Measurements from ENCODE around the gene KIF24.
"Not testable (repeated sequence)": the region's sequence is repeated elsewhere in the genome, so short reads cannot be mapped to it uniquely, and the experiment has no call there.

The KIF24 gene, protein sequence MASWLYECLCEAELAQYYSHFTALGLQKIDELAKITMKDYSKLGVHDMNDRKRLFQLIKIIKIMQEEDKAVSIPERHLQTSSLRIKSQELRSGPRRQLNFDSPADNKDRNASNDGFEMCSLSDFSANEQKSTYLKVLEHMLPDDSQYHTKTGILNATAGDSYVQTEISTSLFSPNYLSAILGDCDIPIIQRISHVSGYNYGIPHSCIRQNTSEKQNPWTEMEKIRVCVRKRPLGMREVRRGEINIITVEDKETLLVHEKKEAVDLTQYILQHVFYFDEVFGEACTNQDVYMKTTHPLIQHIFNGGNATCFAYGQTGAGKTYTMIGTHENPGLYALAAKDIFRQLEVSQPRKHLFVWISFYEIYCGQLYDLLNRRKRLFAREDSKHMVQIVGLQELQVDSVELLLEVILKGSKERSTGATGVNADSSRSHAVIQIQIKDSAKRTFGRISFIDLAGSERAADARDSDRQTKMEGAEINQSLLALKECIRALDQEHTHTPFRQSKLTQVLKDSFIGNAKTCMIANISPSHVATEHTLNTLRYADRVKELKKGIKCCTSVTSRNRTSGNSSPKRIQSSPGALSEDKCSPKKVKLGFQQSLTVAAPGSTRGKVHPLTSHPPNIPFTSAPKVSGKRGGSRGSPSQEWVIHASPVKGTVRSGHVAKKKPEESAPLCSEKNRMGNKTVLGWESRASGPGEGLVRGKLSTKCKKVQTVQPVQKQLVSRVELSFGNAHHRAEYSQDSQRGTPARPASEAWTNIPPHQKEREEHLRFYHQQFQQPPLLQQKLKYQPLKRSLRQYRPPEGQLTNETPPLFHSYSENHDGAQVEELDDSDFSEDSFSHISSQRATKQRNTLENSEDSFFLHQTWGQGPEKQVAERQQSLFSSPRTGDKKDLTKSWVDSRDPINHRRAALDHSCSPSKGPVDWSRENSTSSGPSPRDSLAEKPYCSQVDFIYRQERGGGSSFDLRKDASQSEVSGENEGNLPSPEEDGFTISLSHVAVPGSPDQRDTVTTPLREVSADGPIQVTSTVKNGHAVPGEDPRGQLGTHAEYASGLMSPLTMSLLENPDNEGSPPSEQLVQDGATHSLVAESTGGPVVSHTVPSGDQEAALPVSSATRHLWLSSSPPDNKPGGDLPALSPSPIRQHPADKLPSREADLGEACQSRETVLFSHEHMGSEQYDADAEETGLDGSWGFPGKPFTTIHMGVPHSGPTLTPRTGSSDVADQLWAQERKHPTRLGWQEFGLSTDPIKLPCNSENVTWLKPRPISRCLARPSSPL (N-terminal part only)

DNA sequence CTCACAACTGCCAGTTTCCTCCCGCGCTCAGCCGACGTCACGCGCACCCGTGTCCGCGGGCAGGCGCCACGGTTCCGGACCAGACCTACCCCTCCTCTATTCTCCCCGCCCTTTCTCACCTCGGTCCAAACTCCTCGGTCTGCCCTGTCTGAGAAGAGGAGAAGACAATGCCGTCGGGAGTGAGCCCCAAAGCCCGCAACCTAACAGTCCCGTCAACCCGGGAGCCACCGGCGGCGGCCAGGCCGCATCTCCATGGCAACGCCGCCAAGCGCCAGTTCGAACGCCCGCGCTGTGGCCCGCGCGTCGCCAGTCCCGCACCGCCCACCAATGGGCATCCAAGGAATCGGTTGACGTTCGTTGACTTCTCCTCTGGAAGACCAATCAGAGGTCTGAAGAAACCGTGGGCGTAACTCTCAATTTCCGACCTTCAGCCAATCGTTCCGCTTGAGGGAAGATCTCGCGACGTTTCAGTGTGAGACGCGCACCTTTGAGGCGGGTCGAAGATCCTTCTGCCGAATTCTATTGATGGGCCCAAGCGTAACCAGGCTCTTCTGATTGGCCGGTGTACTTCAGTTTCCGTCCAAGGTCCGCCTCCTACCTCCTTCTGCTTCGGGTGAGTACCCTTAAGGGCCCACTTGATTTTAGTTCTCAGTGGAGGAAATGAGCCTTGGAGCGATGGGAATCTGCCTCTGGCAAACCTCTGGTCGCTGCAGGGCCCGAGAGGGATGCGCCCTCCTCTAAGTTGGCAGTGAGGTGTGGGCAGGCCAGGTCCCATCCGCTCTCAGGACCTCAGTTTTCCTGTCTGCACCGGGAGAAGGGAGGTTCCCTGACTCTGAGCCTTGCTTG lies at the start of gene KIF24, which contains the start of gene NUDT2:
TSS of gene KIF24 (minus strand) at position 282 of the 846 bp plus-strand sequence. CDS start 17,922 bp downstream, outside the sequence.
TSS of gene NUDT2 (plus strand) at position 583 of the 846 bp plus-strand sequence. CDS start 9,471 bp downstream, outside the sequence.
- peak; percentile 90 for DNase-seq

- DNase-seq, result no peak
Observed at GRCh38 chr9:34378376-34379060, 49.5 kb upstream of the KIF24 start.

DNA sequence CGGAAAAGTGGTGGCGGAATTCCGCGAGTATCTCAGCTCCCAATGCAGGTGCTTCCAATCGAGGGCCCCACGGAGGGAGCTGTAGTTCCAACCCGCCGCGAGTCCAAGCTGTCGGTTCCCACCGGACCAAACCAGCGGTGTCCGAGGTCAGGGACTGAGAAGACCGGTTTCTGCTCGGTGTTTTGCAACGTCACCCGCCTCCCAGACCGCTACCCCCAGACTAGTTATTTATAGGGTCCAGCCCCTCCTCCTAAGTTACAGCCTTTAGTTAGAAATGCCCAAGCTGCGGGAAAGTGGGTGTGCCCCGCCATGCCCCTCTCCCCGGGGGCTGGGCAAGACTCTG lies 48.3 kb upstream of the KIF24 start:
- DNase-seq, result no peak

DNA sequence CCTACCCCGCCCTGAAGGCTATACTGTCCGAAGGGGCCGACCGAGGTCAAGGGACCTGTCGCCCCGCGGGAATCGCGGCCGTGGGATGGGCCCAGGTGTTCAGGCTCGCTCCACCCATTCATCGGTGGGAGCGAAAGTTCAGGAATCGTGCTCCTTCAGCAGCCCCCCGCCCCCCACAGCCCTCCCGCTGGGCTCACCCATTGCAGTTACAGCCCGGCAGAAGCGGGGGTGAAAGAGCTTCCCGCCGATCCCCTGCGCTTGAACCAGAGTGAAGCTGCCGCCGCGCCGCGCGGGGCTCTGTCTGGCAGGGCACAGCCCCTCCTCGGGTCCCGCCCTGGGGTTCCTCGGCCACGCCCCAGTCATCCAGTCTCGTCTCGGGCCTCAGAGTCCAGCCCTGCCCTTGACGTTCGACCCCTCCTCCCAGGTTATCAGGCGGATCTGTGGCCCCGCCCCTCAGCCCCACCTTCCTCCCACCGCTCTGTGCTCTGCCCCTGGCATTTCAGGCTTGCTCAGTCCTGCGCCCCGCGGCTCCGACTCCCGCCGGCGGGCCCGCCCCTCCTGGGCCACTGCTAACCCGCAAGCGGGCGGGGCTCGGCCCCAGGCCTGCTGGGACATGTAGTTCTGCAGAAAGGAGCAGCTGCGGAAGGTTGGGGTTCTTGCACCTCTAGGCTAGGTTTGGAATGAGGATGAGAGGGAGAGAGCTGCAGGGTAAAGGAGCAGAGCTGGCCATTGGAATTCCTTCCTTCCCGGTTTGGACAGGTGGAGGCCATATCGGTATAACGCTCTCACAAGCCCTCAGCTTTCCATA lies 47.7 kb upstream of the KIF24 start, which contains the start of gene MYORG:
TSS of gene MYORG (minus strand) at position 303 of the 808 bp plus-strand sequence. CDS start 3,955 bp downstream, outside the sequence.
- DNase-seq, result peak; percentile 98

GRCh38 chr9:34375901-34376595 lies 47.0 kb upstream of the KIF24 start:
- DNase-seq, result peak; percentile 44

DNA sequence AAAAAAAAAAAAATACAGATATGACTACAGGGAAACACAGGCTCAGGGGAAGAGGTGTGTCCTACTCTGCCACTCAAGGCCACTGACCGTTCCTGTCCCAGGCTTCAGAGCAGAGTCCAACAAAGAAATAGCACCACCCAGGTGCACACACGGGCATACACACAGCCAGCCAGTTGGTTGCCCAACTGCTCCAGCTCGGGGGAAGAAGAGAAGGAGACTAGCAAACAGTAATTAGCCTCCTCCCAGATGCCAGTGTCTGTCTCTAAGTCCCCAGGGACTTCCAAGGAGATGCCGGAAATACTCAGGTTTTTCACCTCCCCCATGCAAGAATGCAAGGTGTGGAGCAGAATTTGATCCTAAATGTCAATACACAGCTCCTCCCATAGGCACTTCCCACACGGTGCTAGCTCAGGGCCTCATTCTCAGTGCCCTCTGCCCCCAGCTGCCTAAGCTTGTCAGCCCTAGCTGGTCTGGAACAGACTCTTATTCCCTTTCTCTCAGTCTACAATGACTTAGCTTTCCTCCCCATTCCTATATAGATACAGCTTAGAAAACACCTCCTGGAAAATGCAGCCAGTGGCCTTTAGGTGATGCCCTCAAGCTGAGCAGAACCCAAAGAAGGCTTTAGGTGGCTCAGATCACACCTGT lies 46.0 kb upstream of the KIF24 start:
- DNase-seq, result no peak

GRCh38 chr9:34374339-34374738 lies 45.3 kb upstream of the KIF24 start:
- DNase-seq, result no peak

GRCh38 chr9:34373749-34374148 lies 44.7 kb upstream of the KIF24 start:
- no peak for DNase-seq

DNA sequence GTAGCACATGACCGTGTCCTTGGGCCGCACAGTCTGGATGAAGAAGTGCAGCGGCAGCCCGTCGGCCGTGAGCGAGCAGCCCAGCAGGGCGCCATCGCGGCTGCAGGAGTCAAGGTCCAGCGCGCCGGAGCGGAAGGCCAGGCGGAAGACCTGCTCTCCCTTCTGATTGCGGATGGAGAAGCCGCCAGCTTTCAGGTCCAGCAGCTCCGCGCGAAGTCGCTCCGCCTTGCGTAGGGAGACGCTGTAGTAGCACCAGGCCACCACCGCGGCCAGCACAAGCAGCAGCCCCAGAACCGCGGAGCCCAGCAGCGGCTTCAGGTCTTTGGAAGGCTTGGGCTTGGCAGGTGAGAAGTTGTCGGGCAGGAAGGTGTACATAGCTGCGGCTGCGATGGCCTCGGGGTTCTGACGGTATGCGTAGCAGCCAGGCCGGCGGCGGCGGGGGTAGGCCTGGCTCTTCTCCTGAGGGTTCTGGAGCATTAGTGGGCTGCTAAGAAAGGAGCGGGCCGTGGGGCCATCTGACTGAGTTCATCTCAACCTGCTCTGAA lies 43.5 kb upstream of the KIF24 start:
- no peak for DNase-seq

GRCh38 chr9:34371886-34372466 lies 42.9 kb upstream of the KIF24 start:
- no peak for DNase-seq

GRCh38 chr9:34370970-34371880 lies 42.2 kb upstream of the KIF24 start:
- peak; percentile 29 for DNase-seq

DNA sequence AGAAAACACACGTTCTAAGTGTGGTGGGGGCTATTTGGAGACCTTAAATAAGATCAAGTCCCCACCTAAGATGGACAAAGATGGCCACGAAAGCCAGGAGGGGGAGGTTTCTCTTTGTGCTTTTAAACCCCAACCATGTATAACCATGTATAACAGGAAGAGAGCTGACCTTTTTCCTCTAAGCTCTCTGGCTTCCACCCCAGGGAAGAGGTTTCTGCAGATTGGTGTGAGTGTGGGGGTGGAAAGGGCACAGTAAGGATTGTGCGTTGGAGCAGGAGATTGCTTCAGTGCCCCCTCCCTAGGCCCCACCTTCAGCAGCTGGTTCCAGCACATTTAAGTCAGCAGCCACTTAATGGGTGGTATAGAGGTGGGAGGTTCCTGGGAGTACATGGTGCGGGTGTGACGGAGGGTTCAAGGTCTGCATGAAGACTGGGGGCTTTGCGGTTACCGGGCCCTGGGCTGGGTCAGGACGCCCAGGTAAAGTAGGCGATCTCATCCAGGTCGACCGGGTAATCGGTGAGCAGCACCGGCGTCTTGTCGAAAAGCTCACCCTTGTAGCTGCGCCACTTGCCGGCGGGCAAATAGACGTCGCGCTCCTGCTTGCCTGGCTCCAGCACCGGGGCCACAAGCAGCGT lies 41.4 kb upstream of the KIF24 start:
- no peak for DNase-seq

DNA sequence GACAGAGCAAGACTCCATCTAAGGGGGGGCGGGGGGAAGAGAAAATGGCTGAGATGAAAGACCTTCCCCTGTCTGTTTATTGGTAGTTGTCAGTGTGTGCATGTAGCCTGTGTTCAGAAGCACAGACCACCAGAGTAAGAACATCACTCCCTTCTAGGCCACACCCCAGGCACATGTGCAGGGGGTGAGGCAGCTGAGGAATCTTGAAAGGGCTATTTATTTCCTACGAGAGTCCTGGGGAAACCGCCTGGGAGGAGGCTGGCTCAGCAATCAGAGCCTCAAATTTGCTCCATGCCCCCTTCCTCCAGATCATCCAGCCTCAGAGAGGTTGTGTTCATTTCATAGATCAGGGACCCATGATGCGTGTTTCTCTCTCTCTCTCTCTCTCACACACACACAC lies 40.6 kb upstream of the KIF24 start:
- no peak for DNase-seq

DNA sequence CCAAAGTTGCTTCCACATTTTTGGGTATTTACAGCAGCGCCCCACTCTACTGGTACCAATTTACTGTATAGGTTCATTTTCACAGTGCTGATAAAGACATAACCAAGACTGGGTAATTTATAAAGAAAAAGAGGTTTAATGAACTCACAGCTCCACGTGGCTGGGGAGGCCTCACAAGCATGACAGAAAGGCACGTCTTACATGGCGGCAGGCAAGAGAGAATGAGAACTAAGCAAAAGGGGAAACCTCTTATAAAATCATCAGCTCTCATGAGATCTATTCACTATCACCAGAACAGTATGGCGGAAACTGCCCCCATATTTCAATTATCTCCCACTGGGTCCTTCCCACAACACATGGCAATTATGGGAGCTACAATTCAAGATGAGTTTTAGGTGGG lies 39.7 kb upstream of the KIF24 start:
- not testable (repeated sequence) for DNase-seq

DNA sequence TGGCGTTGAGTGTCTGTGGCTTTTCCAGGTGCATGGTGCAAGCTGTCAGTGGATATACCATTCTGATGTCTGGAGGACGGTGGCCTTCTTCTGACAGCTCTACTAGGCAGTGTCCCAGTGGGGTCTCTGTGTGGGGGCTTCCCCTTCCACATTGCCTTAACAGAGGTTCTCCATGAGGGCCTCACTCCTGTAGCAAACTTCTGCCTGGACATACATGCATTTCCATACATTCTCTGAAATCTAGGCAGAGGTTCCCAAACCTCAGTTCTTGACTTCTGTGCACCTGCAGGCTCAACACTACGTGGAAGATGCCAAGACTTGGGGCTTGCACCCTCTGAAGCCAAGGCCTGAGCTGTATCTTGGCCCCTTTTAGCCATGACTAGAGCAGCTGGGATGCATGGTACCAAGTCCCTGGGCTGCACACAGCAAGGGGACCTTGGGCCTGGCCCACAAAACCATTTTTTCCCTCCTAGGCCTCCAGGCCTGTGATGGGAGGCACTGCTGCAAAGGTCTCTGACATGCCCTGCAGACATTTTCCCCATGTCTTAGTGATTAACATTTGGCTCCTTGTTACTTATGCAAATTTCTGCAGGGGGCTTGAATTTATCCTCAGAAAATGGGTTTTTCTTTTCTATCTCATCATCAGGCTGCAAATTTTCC lies 38.8 kb upstream of the KIF24 start:
- DNase-seq, result not testable (repeated sequence)

- no peak for DNase-seq
Observed at GRCh38 chr9:34366365-34366764, 37.3 kb upstream of the KIF24 start.

Data from activated CD8-positive, alpha-beta memory T cell treated with anti-CD3 and anti-CD28 coated beads, Interleukin-2, amount 50 U/mL, for 4 hours (primary cell).